ENCODE data around the gene SEMA3G.
A peak's percentile ranks its signal among the peaks of the same experiment; 100 is the strongest.

SEMA3G gene

GRCh38 chr3:52453496-52454249 lies 8.8 kb upstream of the SEMA3G start, which contains the start of gene TNNC1:
Gene TNNC1, minus strand, starts transcription at chr3:52454041. Its CDS starts 26 bp downstream, at chr3:52454015.
- no peak for DNase-seq

- no peak for DNase-seq
Observed at GRCh38 chr3:52452570-52453221, 7.8 kb upstream of the SEMA3G start.

DNA sequence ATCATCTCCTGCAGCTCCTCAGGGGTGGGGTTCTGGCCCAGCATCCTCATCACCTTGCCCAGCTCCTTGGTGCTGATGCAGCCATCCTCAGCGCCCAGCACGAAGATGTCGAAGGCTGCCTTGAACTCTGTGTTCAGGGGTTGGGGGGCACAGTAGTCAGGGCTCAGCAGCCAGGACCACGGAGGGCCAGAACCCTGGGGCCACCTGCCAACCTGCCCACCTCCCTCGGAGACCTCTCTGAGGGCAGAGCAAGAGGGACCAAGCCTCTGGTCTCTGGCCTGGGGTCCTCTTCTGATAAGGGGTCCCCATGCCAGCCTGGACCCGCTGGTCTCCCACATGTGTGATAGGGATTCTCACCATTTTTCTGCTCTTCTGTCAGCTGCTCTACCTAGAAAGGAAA lies 7.2 kb upstream of the SEMA3G start:
- no peak for DNase-seq

- no peak for DNase-seq
Observed at GRCh38 chr3:52451237-52452083, 6.6 kb upstream of the SEMA3G start.

GRCh38 chr3:52450489-52451236 lies 5.8 kb upstream of the SEMA3G start:
- no peak for DNase-seq

DNA sequence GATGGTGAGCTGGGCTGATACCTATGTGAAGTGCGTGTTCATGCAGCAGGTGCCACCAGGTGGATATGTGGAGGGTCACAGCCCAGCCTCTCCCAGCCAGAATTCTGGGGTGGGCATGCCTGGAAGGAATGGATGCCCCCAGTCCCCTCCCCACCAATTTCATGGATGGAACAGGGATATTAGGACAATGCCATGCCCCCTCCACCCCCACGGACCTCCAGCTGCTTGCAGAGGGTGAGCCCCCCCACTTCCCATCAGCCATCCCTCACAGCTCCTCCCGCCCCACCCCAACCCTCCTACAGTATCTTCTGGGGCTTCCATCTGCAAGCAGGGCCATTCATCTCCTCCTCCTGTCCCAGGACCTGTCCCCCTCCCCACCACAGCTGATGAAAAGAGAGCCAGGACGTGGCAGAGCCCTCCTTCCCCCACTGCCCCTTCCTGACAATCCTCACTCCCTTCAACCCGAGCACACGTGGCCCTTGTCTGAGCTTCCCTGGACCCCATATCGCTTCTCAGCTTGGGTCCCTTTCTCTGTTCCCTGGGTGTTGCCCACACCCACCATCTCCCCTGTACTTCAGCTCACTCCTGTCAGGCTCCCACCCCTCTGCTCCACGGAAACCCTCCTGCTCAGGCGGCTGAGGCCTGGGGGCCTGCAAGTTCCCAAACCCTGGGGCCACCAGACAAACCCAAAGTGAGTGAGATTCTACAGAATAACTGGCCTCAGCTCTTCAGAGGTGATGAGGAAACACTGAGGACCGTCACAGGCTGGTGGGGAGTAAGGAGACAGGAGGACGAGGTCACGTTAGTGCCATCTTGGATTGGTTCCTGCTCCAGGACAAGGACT lies 2.8 kb upstream of the SEMA3G start:
- DNase-seq, result no peak

DNA sequence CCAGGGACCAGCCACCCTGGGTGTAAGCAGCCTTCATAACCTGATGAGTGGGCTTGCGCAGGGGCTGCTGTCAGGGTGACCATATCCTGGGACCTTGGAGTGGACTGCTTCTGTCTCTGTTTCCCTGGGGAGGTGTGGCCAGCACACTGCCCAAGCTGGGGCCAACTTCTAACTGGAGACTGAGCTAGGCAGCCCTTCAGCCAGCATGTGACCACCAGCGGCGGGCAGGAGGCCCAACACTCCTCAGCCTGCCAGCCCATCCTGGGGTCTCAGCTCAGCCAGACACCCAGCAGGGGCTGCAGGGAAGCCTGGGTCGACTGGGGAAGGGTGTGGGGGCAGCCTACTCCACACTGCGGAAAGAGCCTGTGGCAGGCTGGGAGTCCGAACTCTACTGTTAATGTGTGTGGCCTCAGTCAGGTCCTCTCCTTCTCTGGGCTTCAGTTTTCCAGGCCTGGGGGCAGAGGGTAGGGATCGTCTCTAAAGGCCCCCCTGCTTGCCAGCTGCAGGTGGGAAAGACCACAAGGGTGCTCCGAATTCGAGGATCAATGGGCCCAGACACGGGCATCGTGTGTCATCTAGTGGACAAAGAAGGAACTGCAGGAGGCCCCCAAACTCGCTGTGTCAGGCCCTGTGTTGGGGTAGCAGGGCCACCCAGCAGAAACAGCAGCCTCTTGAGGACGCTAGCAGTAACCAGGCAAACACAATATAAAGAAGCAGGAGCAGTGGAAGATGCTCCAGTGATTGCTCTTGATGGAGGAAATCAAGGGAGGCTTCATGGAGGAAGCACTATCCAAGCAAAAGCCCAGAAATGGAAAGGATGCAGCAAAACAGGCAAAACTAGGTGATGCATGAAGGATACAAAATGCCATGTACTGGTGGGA lies 2.0 kb upstream of the SEMA3G start:
- peak; percentile 67 for DNase-seq

- DNase-seq, result no peak
Observed at GRCh38 chr3:52446042-52446441, 1.1 kb upstream of the SEMA3G start.

- DNase-seq, result no peak
Observed at GRCh38 chr3:52443791-52444687, 864 bp downstream of the SEMA3G start.

DNA sequence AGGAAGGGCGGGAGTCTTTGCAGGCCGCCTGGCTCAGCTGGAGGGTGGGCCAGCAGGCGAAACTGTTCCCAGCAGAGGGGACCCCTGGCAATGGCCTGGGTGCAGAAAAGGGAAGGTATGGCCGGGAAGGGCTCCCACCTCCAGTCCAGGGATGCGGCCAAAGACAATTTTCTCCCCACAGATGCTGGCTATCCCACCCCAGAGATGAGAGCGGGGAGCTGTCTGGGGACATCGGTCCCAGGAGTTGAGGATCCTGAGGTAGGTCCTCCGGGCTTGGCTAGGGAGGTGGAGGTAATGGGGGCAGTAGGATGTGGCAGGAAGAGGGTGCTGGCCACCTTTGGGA lies 1.7 kb downstream of the SEMA3G start:
- no peak for DNase-seq

- no peak for DNase-seq
Observed at GRCh38 chr3:52442409-52443267, 2.3 kb downstream of the SEMA3G start.

- no peak for DNase-seq
Observed at GRCh38 chr3:52441772-52442332, 3.1 kb downstream of the SEMA3G start.

DNA sequence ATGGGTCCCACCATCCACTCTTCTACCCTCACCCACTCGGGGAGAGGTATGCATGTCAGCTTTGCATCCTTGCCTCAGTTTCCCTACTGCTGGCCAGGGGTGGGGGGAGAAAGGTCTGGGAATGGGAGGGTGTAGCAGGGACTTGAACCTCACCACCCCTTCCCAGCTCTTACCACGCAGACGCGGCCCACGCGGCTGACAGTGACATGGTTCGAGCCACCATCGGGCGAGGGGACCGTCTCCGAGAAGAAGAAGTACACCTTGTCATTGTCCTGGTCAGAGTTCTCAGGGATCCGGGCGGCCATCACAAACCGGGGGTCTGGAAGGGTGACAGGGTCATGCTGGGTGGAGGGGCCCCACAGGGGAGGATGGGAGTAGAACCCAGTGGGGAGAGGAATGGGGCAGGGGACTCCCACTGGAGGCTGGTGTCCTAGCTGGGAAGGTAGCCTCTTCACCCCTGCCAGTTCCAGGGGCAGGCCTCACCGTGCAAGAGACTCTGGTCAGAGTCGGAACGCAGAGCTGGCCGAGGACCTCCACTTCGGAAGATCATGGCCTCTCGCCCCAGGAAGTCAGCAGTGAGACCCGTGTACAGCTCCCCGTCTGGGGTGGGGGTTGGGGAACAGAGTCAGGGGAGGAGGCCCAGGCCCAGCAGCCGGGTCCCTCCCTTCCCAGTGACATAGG lies 3.7 kb downstream of the SEMA3G start:
- no peak for DNase-seq

DNA sequence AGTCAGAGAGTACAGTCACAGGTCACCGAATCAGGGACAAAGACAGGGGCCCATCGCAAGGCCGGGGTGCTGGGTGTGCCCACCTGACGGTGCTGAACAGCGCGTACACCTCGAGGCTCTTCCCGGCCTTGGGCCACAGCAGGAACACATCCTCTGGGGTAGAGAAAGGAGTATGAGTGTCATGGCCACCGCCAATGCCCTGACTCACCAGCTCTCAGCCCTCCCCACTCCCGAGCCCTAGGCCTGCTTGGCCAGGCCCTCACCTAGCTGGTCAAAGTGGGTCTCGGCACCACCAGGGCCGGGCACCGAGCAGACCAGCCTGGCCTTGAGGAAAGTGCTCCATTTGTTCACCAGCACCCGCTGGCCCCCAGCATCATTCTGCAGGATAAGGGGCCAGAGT lies 4.2 kb downstream of the SEMA3G start:
- no peak for DNase-seq

DNA sequence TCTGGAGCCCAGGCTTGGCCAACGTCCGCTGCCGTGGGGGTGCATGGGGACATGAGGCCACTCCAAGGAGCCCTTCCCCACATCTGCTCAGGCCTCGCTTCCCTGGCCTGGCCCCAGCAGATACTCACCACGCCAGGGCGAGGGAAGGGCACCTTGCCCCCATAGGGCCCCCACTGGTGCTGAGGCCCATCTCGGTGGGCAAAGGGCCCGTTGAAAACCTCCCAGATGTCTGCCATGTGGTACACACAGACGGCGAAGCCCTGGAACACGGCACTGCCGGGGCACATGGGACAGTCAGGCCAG lies 4.7 kb downstream of the SEMA3G start:
- DNase-seq, result no peak

GRCh38 chr3:52439426-52440248 lies 5.3 kb downstream of the SEMA3G start:
- DNase-seq, result no peak
